NB4 (cell line): ENCODE data around the gene TBC1D1.
A peak's percentile ranks its signal among the peaks of the same experiment; 100 is the strongest.

ENCODE experiments used
- DNase-seq: peaks from one replicate; pipeline ENCODE4 v3.0.0; 2010; ENCODE audit warnings: low read depth
- H3K4me3 ChIP-seq: one replicate; pipeline ENCODE4 v1.5.1; 2011; ENCODE audit warnings: mild to moderate bottlenecking, low read depth, low read length, moderate library complexity
- CTCF ChIP-seq: IDR thresholded peaks from one replicate; pipeline ENCODE4 v1.5.1; 2012; ENCODE audit warnings: low read depth, low read length
- MYC ChIP-seq: IDR thresholded peaks from 2 replicates; pipeline ENCODE4 v1.6.1; 2011; ENCODE audit warnings: low read depth, low read length
- POLR2A ChIP-seq: IDR thresholded peaks from 2 replicates; pipeline ENCODE4 v1.6.1; 2011; ENCODE audit warnings: mild to moderate bottlenecking; ENCODE audit not compliant: insufficient read length; ENCODE audit errors: extremely low read depth
- TF ChIP-seq, protein P1 (sequence below): IDR thresholded peaks from 2 replicates; pipeline ENCODE4 v1.6.1; 2011; ENCODE audit warnings: low read depth, low read length

Gene TBC1D1

GRCh38 chr4:38106886-38107514 is 216.1 kb downstream of the TBC1D1 start:
- H3K4me3 ChIP-seq = no peak overlapping the region
- TF ChIP-seq, protein P1, sequence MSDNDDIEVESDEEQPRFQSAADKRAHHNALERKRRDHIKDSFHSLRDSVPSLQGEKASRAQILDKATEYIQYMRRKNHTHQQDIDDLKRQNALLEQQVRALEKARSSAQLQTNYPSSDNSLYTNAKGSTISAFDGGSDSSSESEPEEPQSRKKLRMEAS = no peak
- TF ChIP-seq POLR2A (no peak), MYC (no peak), CTCF (no peak)
- DNase-seq = no peak

- no peak for DNase-seq
- no peak overlapping the region for H3K4me3 ChIP-seq
- TF ChIP-seq POLR2A (no peak), MYC (no peak), CTCF (no peak)
- TF ChIP-seq, protein P1 = no peak
Observed at GRCh38 chr4:38107818-38108217, 216.9 kb downstream of the TBC1D1 start.

- peak; percentile 54 for DNase-seq
- H3K4me3 ChIP-seq = no peak overlapping the region
- no peak for TF ChIP-seq POLR2A
Observed at GRCh38 chr4:38109370-38109769, 218.5 kb downstream of the TBC1D1 start.

- DNase-seq = peak; percentile 22
- no peak overlapping the region for H3K4me3 ChIP-seq
- no peak for TF ChIP-seq CTCF
- no peak for TF ChIP-seq POLR2A
- TF ChIP-seq, protein P1 = no peak
- no peak for TF ChIP-seq MYC
Observed at GRCh38 chr4:38109896-38110295, 219.0 kb downstream of the TBC1D1 start.

DNA sequence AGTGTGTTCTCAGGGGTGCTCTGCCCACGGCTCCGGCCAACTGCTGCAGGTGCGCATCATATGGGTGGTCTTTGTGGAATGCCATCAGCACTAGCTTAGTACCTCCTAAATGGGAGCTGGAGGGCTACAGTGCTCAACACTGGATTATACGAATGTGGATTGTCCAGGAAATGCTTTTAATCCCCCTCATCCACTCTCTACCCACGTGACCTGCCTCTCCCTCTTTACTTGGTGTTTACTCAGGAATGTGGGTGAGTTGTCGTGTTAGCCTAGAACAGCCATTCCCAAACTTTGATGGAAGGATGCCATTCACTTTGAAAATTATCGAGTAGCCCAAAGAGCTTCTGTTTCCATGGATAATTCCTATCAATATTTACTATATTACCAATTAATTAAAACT is 220.1 kb downstream of the TBC1D1 start:
- no peak for TF ChIP-seq POLR2A
- TF ChIP-seq, protein P1 = no peak
- no peak for TF ChIP-seq MYC
- TF ChIP-seq CTCF = no peak
- no peak overlapping the region for H3K4me3 ChIP-seq
- no peak for DNase-seq

DNA sequence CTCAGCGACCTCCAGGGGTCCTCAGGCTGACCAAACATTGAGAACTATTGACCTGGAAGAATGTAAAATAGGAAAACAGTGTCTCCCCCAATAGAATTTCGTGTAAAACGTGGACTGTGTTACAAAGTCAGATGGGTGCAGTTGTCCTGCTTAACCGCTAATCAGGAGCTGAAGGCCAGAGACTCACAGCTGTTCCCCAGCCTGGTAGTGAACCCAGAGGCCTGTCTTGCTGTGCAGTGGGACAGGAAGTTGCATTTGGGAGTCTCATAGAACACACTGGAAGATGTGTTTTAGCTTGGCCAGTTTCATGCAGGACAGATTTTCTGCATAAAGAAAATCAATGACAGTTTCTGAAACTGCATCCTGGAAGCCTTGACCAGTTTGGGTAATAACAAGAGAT is 220.8 kb downstream of the TBC1D1 start:
- peak; percentile 19 for DNase-seq

More for the DNA sequence above, 220.8 kb downstream of the TBC1D1 start:
- H3K4me3 ChIP-seq = no peak overlapping the region
- TF ChIP-seq MYC (no peak), POLR2A (no peak), CTCF (no peak)
- TF ChIP-seq, protein P1 = no peak
